ENCODE data around the gene ARHGEF39. TPM values are rescaled to one million over a fixed set of nuclear protein-coding genes. Genes with fewer than 3 reads are reported as not detected.

The ARHGEF39 gene
- total RNA-seq, 6 experiments from 2014 or later, result 0.11 to 3.6 (median 0.43) TPM

DNA sequence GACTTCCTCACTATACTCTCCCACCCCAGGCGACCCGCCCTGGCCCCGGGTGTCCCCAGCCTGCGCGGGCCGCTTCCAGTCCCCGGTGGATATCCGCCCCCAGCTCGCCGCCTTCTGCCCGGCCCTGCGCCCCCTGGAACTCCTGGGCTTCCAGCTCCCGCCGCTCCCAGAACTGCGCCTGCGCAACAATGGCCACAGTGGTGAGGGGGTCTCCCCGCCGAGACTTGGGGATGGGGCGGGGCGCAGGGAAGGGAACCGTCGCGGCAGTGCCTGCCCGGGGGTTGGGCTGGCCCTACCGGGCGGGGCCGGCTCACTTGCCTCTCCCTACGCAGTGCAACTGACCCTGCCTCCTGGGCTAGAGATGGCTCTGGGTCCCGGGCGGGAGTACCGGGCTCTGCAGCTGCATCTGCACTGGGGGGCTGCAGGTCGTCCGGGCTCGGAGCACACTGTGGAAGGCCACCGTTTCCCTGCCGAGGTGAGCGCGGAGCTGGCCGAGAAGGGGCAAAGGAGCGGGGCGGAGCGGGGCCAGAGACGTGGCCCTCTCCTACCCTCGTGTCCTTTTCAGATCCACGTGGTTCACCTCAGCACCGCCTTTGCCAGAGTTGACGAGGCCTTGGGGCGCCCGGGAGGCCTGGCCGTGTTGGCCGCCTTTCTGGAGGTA is 10.9 kb upstream of the ARHGEF39 start:
- WGBS (ENCODE audit: insufficient coverage, low coverage, low lambda C conversion rate, missing lambda C conversion rate), result 9% methylated on average over 16 of the region's 51 CpGs

DNA sequence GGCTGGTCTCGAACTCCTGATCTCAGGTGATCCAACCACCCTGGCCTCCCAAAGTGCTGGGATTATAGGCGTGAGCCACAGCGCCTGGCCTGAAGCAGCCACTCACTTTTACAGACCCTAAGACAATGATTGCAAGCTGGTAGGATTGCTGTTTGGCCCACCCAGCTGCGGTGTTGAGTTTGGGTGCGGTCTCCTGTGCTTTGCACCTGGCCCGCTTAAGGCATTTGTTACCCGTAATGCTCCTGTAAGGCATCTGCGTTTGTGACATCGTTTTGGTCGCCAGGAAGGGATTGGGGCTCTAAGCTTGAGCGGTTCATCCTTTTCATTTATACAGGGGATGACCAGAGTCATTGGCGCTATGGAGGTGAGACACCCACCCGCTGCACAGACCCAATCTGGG is 10.2 kb upstream of the ARHGEF39 start:
- intact Hi-C loops (cut with DNase I), result no loop called here
- no peaks in the 10 kb centered on the region for H3K36me3 ChIP-seq
- H3K4me3 ChIP-seq, result peak overlapping the region in 2 of 3 donors; percentile 38
- no peak for ATAC-seq
- 31% methylated on average over 8 of the region's 13 CpGs for WGBS (ENCODE audit: insufficient coverage, low coverage, low lambda C conversion rate, missing lambda C conversion rate)
- no peak overlapping the region for H3K27ac ChIP-seq
- peaks cover 0 to 9% of the 10 kb centered on the region in 2 donors for H3K27me3 ChIP-seq
- DNase-seq, result peak in 1 of 3 donors; percentile 4
- H3K9me3 ChIP-seq, result no peaks in the 10 kb centered on the region
- H3K4me1 ChIP-seq, result peaks cover 0 to 6% (median 0%) of the 10 kb centered on the region in 4 donors
- TF ChIP-seq, protein P1, sequence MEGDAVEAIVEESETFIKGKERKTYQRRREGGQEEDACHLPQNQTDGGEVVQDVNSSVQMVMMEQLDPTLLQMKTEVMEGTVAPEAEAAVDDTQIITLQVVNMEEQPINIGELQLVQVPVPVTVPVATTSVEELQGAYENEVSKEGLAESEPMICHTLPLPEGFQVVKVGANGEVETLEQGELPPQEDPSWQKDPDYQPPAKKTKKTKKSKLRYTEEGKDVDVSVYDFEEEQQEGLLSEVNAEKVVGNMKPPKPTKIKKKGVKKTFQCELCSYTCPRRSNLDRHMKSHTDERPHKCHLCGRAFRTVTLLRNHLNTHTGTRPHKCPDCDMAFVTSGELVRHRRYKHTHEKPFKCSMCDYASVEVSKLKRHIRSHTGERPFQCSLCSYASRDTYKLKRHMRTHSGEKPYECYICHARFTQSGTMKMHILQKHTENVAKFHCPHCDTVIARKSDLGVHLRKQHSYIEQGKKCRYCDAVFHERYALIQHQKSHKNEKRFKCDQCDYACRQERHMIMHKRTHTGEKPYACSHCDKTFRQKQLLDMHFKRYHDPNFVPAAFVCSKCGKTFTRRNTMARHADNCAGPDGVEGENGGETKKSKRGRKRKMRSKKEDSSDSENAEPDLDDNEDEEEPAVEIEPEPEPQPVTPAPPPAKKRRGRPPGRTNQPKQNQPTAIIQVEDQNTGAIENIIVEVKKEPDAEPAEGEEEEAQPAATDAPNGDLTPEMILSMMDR (IDR thresholded peaks at IDR 0.05), result no peak

More for the DNA sequence above, 10.9 kb upstream of the ARHGEF39 start:
- DNase-seq (peak in 1 of 3 donors; percentile 56), ATAC-seq (peak; percentile 57 to 72 (median 64))
- Histone ChIP-seq H3K9me3 (no peaks in the 10 kb centered on the region), H3K27ac (no peak overlapping the region), H3K4me3 (peak overlapping the region; percentile 38), H3K4me1 (peaks cover 0 to 6% (median 0%) of the 10 kb centered on the region in 4 donors), H3K36me3 (no peaks in the 10 kb centered on the region), H3K27me3 (peaks cover 0 to 9% of the 10 kb centered on the region in 2 donors)
- TF ChIP-seq POLR2A (IDR thresholded peaks at IDR 0.05), result no peak
- TF ChIP-seq, protein P1 (IDR thresholded peaks at IDR 0.05), result no peak
- intact Hi-C loops (cut with DNase I), result no loop called here

DNA sequence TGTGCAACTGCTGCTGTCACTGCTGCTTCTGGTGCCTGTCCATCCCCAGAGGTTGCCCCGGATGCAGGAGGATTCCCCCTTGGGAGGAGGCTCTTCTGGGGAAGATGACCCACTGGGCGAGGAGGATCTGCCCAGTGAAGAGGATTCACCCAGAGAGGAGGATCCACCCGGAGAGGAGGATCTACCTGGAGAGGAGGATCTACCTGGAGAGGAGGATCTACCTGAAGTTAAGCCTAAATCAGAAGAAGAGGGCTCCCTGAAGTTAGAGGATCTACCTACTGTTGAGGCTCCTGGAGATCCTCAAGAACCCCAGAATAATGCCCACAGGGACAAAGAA is 9.0 kb upstream of the ARHGEF39 start:
- H3K36me3 ChIP-seq, result no peaks in the 10 kb centered on the region
- no peaks in the 10 kb centered on the region for H3K9me3 ChIP-seq
- H3K27me3 ChIP-seq, result peaks cover 0 to 9% of the 10 kb centered on the region in 2 donors
- peaks cover 0 to 14% (median 4%) of the 10 kb centered on the region in 4 donors for H3K4me1 ChIP-seq
- intact Hi-C loops (cut with DNase I), result no loop called here
- H3K4me3 ChIP-seq, result no peak overlapping the region
- H3K27ac ChIP-seq, result no peak overlapping the region
- DNase-seq (no peak), ATAC-seq (no peak)
- WGBS (ENCODE audit: insufficient coverage, low coverage, low lambda C conversion rate, missing lambda C conversion rate), result no CpG with 5 or more reads among the region's 3 CpGs
- no peak for TF ChIP-seq POLR2A (IDR thresholded peaks at IDR 0.05)
- TF ChIP-seq, protein P1 (IDR thresholded peaks at IDR 0.05), result no peak

DNA sequence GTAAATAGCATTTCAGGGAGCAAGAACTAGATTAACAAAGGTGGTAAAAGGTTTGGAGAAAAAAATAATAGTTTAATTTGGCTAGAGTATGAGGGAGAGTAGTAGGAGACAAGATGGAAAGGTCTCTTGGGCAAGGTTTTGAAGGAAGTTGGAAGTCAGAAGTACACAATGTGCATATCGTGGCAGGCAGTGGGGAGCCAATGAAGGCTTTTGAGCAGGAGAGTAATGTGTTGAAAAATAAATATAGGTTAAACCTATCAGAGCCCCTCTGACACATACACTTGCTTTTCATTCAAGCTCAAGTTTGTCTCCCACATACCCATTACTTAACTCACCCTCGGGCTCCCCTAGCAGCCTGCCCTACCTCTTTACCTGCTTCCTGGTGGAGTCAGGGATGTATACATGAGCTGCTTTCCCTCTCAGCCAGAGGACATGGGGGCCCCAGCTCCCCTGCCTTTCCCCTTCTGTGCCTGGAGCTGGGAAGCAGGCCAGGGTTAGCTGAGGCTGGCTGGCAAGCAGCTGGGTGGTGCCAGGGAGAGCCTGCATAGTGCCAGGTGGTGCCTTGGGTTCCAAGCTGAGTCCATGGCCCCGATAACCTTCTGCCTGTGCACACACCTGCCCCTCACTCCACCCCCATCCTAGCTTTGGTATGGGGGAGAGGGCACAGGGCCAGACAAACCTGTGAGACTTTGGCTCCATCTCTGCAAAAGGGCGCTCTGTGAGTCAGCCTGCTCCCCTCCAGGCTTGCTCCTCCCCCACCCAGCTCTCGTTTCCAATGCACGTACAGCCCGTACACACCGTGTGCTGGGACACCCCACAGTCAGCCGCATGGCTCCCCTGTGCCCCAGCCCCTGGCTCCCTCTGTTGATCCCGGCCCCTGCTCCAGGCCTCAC is 8.4 kb upstream of the ARHGEF39 start, which contains the start of gene CA9:
CA9 (plus strand) TSS at position 797 of the 893 bp plus-strand sequence; CDS start at position 829, 32 bp downstream.
- no peaks in the 10 kb centered on the region for H3K9me3 ChIP-seq

More for the DNA sequence above, 8.4 kb upstream of the ARHGEF39 start, which contains the start of gene CA9:
- DNase-seq (peak in 1 of 3 donors; percentile 22), ATAC-seq (peak in 3 of 4 donors; percentile 4 to 20 (median 10))
- Histone ChIP-seq H3K27ac (no peak within 1 kb of the TSS), H3K36me3 (no peaks in the 10 kb centered on the region), H3K27me3 (peaks cover 0 to 9% of the 10 kb centered on the region in 2 donors), H3K4me1 (peaks cover 0 to 17% (median 5%) of the 10 kb centered on the region in 4 donors), H3K4me3 (no peak within 1 kb of the TSS)
- 73% methylated on average over 1 of the region's 10 CpGs for WGBS (ENCODE audit: insufficient coverage, low coverage, low lambda C conversion rate, missing lambda C conversion rate)
- no peak for TF ChIP-seq POLR2A (IDR thresholded peaks at IDR 0.05)
- TF ChIP-seq, protein P1 (IDR thresholded peaks at IDR 0.05), result no peak
- intact Hi-C loops (cut with DNase I), result no loop called here
